Mammary epithelial cell (primary cell): Measurements from ENCODE around the gene CLCNKB.

Source experiments
- CTCF ChIP-seq, 2 donors: IDR thresholded peaks in 1 of 2; conservative IDR thresholded peaks in 1 of 2; 2 replicates each; pipeline ENCODE4 v1.5.1; 2011 to 2012; ENCODE audit warnings: inconsistent platforms in 2 of 2, low read length in 2 of 2, mild to moderate bottlenecking in 2 of 2, control low read depth in 1 of 2, low read depth in 1 of 2; ENCODE audit not compliant: insufficient read depth in 1 of 2; ENCODE audit errors: extremely low read depth in 1 of 2
- EZH2 ChIP-seq: IDR thresholded peaks from 2 replicates; pipeline ENCODE4 v1.6.1; 2012; ENCODE audit warnings: low read length, inconsistent platforms, borderline replicate concordance

- TF ChIP-seq CTCF (conservative IDR thresholded peaks at IDR 0.05 in 1 of 2, IDR thresholded peaks at IDR 0.05 in 1 of 2; ENCODE audit: extremely low read depth in 1 of 2, insufficient read depth in 1 of 2, low read depth in 1 of 2, low read length in 2 of 2) (no peak), EZH2 (no peak)
These were observed 7.5 kb downstream of the CLCNKB start for GRCh38 chr1:16051039-16051438.
